Kidney epithelial cell (primary cell): ENCODE measurements around the gene ZNF236. TPM values are rescaled to one million over a fixed set of nuclear protein-coding genes. Genes with fewer than 3 reads are reported as not detected.
"Not testable (repeated sequence)": the region's sequence is repeated elsewhere in the genome, so short reads cannot be mapped to it uniquely, and the experiment has no call there.

ENCODE experiments used
- DNase-seq: peaks from one replicate; pipeline ENCODE4 v3.0.0-alpha.2; 2010; ENCODE audit warnings: low read depth
- H3K27me3 ChIP-seq: 2 replicates; pipeline ENCODE4 v1.6.0; 2011; ENCODE audit warnings: low read length; ENCODE audit not compliant: control insufficient read depth, insufficient read depth
- H3K36me3 ChIP-seq: 2 replicates; pipeline ENCODE4 v1.5.1; 2011; ENCODE audit warnings: low read length; ENCODE audit not compliant: control insufficient read depth, insufficient read depth
- H3K4me3 ChIP-seq: 2 replicates; pipeline ENCODE4 v1.5.1; 2011; ENCODE audit warnings: low read depth, mild to moderate bottlenecking, control low read depth, low read length
- total RNA-seq: library from RNA; depleted of rRNA; stranded (reverse); fragments of >200 nt; gene quantifications from 2 replicates; pipeline ENCODE4 v1.2.3, GENCODE V29; 2015
- TF ChIP-seq, protein P1 (sequence below): IDR thresholded peaks from 2 replicates; pipeline ENCODE4 v1.5.1; 2011; ENCODE audit warnings: mild to moderate bottlenecking, moderate library complexity, low read length, control low read depth, inconsistent platforms; ENCODE audit not compliant: insufficient read depth, poor library complexity, severe bottlenecking

Gene ZNF236
- total RNA-seq, 1 donor from 2014 or later = 7.8 TPM

DNA sequence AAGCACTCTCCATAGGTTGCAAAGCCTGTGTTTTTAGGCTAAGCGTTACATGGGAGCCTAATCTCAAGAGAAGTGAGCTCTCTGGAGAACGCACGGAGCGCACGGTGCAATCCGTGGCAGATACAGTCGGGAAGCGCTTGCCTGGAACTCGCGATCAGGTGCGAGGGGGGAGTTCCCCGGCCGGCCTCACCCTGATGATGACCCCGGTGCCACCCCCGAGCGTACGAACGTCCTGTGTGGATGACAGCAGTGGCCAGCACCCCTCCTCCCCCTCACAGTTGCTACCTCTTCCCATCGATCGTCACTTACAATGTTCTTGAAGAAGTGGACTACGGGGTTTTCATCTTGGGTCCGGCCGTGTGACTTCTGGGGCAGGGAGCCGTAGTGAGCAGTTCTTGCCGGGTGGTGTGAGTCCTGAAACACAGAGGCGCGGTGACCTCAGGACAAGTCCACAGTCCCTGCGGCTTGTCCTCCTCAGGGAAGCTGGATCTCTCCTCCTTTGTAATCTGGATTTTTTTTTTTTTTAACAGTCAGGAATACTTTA, 167.4 kb downstream of the ZNF236 start:
- Histone ChIP-seq H3K36me3 (no peaks in the 10 kb centered on the region), H3K27me3 (peaks cover 6% of the 10 kb centered on the region), H3K4me3 (no peak overlapping the region)
- DNase-seq = no peak
- TF ChIP-seq, protein P1, sequence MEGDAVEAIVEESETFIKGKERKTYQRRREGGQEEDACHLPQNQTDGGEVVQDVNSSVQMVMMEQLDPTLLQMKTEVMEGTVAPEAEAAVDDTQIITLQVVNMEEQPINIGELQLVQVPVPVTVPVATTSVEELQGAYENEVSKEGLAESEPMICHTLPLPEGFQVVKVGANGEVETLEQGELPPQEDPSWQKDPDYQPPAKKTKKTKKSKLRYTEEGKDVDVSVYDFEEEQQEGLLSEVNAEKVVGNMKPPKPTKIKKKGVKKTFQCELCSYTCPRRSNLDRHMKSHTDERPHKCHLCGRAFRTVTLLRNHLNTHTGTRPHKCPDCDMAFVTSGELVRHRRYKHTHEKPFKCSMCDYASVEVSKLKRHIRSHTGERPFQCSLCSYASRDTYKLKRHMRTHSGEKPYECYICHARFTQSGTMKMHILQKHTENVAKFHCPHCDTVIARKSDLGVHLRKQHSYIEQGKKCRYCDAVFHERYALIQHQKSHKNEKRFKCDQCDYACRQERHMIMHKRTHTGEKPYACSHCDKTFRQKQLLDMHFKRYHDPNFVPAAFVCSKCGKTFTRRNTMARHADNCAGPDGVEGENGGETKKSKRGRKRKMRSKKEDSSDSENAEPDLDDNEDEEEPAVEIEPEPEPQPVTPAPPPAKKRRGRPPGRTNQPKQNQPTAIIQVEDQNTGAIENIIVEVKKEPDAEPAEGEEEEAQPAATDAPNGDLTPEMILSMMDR = no peak

GRCh38 chr18:76990343-76991020, 168.1 kb downstream of the ZNF236 start:
- not testable (repeated sequence) for DNase-seq, H3K36me3 ChIP-seq, H3K4me3 ChIP-seq, H3K27me3 ChIP-seq

- no peak overlapping the region for H3K4me3 ChIP-seq
- TF ChIP-seq, protein P1 = no peak
- H3K27me3 ChIP-seq = peaks cover 6% of the 10 kb centered on the region
- no peak for DNase-seq
- H3K36me3 ChIP-seq = no peaks in the 10 kb centered on the region
Observed at GRCh38 chr18:76991021-76991688, 168.8 kb downstream of the ZNF236 start.

DNA sequence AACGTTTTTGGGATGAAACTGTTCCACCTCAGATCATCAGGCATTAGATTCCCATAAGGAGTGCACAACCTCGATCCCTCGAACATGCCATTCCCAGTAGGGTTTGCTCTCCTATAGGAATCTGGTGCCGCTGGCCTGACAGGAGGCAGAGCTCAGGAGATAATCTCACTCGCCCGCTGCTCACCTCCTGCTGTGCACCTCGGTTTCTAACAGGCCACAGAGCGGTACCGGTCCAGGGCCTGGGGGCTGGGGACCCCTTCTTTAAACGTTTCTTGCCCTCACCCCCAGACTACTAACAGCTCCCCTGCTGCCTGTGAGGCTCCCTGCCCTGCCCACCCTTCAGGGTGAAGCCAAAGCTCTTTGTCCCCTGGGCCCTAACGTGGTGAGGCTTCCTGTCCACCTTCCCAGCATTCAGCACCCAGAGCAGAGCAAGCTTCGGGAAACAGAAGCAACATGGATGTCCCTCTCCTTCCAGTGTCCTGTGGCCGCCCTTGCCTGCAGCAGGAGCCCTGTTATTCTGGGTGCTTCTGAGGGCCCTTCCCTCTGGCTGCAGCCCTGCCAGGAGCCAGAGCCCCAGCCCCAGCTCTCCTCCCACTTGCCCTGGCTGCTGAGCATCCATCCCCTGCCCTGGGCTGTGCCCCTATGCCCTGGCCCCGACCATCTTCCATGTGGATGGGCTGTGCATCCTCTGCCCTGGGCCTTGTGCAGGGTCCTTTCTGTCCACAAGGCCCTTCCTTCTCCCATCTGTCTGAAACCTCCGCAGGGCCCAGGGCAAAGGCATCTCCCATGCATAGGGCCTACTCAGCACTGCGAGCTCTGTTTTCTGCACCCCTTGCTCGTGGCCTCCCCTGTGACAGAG, 170.1 kb downstream of the ZNF236 start:
- no peak for DNase-seq
- no peaks in the 10 kb centered on the region for H3K36me3 ChIP-seq
- H3K27me3 ChIP-seq = peaks cover 6% of the 10 kb centered on the region
- H3K4me3 ChIP-seq = no peak overlapping the region
- TF ChIP-seq, protein P1 = no peak

- TF ChIP-seq, protein P1 = no peak
- no peak for DNase-seq
- H3K36me3 ChIP-seq = no peaks in the 10 kb centered on the region
- H3K4me3 ChIP-seq = no peak overlapping the region
- peaks cover 5% of the 10 kb centered on the region for H3K27me3 ChIP-seq
Observed at GRCh38 chr18:76993085-76993382, 170.7 kb downstream of the ZNF236 start.

DNA sequence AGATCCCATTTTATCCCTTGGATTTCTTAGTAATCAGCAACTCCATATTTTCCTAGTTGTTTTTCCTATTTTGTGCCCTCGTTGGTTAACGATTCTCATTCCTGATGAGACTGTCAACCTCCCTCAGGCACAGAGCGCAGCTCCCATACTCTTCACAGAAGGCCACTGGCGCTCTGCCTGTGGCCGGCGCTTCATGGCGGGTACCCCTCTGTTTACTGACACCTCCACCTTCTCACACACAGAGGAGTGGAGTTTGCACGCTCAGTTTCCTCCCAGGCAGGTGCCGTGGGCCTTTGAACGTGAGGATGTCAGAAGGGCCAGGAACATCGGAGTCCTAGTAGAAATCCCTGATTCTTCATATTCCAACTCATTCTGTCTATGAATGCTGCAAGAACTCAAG, 171.2 kb downstream of the ZNF236 start:
- DNase-seq = no peak
- TF ChIP-seq, protein P1 = no peak
- Histone ChIP-seq H3K4me3 (no peak overlapping the region), H3K36me3 (no peaks in the 10 kb centered on the region), H3K27me3 (no peaks in the 10 kb centered on the region)
